ENCODE measurements around the gene JUNB.
A peak's percentile ranks its signal among the peaks of the same experiment; 100 is the strongest.

Gene JUNB

DNA sequence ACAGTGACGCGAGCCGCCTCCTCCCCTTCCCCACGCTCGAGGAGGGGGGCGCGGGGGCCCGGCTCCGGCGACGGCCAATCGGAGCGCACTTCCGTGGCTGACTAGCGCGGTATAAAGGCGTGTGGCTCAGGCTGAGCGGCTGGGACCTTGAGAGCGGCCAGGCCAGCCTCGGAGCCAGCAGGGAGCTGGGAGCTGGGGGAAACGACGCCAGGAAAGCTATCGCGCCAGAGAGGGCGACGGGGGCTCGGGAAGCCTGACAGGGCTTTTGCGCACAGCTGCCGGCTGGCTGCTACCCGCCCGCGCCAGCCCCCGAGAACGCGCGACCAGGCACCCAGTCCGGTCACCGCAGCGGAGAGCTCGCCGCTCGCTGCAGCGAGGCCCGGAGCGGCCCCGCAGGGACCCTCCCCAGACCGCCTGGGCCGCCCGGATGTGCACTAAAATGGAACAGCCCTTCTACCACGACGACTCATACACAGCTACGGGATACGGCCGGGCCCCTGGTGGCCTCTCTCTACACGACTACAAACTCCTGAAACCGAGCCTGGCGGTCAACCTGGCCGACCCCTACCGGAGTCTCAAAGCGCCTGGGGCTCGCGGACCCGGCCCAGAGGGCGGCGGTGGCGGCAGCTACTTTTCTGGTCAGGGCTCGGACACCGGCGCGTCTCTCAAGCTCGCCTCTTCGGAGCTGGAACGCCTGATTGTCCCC is at the start of gene JUNB:
JUNB (plus strand) TSS at position 142 of the 706 bp plus-strand sequence; CDS start at position 428, 286 bp downstream.
- H3K27me3 ChIP-seq (ENCODE audit: control insufficient read depth, insufficient read depth, low read length): peaks cover 31% of the 10 kb centered on the region
- no peak within 1 kb of the TSS for H3K27ac ChIP-seq (ENCODE audit: low read length)
- H3K9ac ChIP-seq (ENCODE audit: low read length): peak within 1 kb of the TSS; percentile 62
- no peaks in the 10 kb centered on the region for H3K36me3 ChIP-seq (ENCODE audit: control insufficient read depth, low read depth, low read length)
- peak within 1 kb of the TSS; percentile 72 for H3K4me3 ChIP-seq (ENCODE audit: low read length)
- no peaks in the 10 kb centered on the region for H3K9me3 ChIP-seq (ENCODE audit: control insufficient read depth, low read depth, low read length)
- H3K4me1 ChIP-seq (ENCODE audit: control insufficient read depth, low read depth, low read length): peaks cover 32% of the 10 kb centered on the region

DNA sequence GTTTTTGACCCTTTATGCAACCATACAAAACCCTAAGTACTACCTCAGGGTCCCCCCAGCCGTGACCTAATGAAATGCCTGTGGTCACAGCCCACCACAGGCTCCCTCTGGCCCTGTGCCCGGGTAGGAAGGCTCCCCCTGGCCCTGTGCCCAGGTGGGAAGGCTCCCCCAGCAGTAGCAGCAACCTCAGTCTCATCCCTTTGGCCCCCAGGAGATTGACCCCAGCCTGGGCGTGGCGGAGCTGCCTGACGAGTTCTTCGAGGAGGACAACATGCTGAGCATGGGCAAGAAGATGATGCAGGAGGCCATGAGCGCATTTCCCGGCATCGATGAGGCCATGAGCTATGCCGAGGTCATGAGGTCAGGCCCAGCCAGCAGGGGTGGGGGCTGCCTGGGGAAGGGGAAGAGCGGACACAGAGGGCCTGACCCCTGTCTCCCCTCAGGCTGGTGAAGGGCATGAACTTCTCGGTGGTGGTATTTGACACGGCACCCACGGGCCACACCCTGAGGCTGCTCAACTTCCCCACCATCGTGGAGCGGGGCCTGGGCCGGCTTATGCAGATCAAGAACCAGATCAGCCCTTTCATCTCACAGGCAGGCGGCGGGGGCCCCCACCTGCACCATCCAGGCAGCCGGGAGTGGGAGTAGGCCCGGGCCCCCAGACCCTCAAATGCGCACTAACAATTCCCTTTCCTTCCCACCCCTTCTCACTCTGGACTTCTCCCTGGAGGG is 46.0 kb upstream of the JUNB start:
- Histone ChIP-seq H3K9ac (ENCODE audit: low read length) (no peak overlapping the region), H3K27ac (ENCODE audit: low read length) (no peak overlapping the region), H3K4me3 (ENCODE audit: low read length) (no peak overlapping the region), H3K9me3 (ENCODE audit: control insufficient read depth, low read depth, low read length) (no peaks in the 10 kb centered on the region), H3K36me3 (ENCODE audit: control insufficient read depth, low read depth, low read length) (peaks cover 28% of the 10 kb centered on the region), H3K4me1 (ENCODE audit: control insufficient read depth, low read depth, low read length) (no peaks in the 10 kb centered on the region), H3K27me3 (ENCODE audit: control insufficient read depth, insufficient read depth, low read length) (peaks cover 9% of the 10 kb centered on the region)

DNA sequence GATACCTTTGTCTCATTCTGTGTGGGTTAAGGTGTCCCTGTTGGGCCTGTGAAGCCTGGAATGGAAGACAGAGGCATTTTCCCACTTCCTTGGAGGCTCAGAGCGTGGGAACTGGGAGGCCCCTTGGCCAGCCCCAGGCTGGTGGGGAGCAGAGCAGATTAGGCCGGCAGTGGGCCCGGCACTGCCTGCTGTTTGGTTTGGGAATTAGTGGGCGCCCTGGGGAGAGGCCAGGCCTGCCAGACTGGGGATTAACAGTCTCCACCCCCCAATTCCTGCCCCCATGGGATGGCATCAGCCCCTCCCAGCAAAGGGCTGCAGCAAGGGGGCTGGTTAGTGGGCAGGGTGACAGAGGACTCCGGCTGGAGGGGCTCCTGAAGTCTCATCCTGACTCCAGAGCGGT is 42.8 kb upstream of the JUNB start:
- Histone ChIP-seq H3K27ac (ENCODE audit: low read length) (no peak overlapping the region), H3K4me3 (ENCODE audit: low read length) (no peak overlapping the region), H3K36me3 (ENCODE audit: control insufficient read depth, low read depth, low read length) (peaks cover 28% of the 10 kb centered on the region), H3K27me3 (ENCODE audit: control insufficient read depth, insufficient read depth, low read length) (peaks cover 30% of the 10 kb centered on the region), H3K4me1 (ENCODE audit: control insufficient read depth, low read depth, low read length) (no peaks in the 10 kb centered on the region), H3K9ac (ENCODE audit: low read length) (no peak overlapping the region), H3K9me3 (ENCODE audit: control insufficient read depth, low read depth, low read length) (no peaks in the 10 kb centered on the region)

DNA sequence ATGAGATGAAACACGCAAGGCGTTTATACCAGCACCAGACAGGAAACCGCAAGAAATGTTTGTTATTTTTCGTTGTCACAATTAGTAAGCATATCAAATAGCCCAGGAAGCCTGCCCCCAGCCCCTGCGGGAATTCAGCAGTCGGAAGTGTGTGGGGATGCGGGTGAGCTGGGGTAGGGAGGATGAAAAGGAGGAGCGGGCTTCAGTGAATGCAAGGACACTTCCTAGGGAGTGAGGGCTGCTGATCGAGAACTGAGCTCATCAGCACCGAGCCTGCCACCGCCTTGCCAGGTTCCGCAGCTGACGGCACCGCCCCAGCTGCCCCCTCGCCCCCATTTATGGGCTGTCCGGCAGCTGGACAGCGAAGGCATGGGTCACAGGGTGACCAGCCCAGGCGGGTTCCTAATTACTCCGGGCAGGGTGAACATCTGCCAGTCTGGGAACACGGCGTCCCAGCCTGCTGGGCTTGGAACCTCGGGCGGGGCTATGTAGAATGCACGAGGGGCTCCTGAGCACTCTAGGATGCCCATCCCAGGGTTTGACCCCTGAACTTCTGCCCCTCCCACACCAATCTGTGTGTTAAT is 41.3 kb upstream of the JUNB start:
- Histone ChIP-seq H3K27ac (ENCODE audit: low read length) (no peak overlapping the region), H3K36me3 (ENCODE audit: control insufficient read depth, low read depth, low read length) (peaks cover 21% of the 10 kb centered on the region), H3K9me3 (ENCODE audit: control insufficient read depth, low read depth, low read length) (no peaks in the 10 kb centered on the region), H3K27me3 (ENCODE audit: control insufficient read depth, insufficient read depth, low read length) (peaks cover 30% of the 10 kb centered on the region), H3K4me3 (ENCODE audit: low read length) (no peak overlapping the region), H3K9ac (ENCODE audit: low read length) (no peak overlapping the region), H3K4me1 (ENCODE audit: control insufficient read depth, low read depth, low read length) (no peaks in the 10 kb centered on the region)

DNA sequence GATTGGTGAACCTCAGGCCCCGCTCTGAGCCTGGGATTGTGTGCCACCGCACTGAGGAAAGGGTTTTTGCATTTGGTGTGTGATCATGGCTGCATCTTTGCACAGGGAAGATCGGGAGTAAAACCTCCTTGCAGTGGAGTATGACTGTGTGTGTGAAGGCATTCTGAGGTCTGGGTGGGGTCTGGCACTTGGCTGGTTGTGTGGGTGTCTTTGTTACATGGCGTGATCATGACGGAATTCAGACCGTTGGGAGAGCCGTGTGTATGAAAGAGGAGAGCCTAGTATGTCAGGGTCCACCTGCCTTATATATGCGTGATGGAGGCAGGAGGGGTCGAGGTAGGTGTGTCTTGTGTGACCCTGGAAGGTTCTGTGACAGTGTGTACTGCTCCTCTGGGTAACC is 40.4 kb upstream of the JUNB start:
- Histone ChIP-seq H3K9me3 (ENCODE audit: control insufficient read depth, low read depth, low read length) (no peaks in the 10 kb centered on the region), H3K36me3 (ENCODE audit: control insufficient read depth, low read depth, low read length) (peaks cover 13% of the 10 kb centered on the region), H3K27me3 (ENCODE audit: control insufficient read depth, insufficient read depth, low read length) (peaks cover 30% of the 10 kb centered on the region), H3K9ac (ENCODE audit: low read length) (no peak overlapping the region), H3K4me1 (ENCODE audit: control insufficient read depth, low read depth, low read length) (no peaks in the 10 kb centered on the region), H3K27ac (ENCODE audit: low read length) (no peak overlapping the region), H3K4me3 (ENCODE audit: low read length) (no peak overlapping the region)

DNA sequence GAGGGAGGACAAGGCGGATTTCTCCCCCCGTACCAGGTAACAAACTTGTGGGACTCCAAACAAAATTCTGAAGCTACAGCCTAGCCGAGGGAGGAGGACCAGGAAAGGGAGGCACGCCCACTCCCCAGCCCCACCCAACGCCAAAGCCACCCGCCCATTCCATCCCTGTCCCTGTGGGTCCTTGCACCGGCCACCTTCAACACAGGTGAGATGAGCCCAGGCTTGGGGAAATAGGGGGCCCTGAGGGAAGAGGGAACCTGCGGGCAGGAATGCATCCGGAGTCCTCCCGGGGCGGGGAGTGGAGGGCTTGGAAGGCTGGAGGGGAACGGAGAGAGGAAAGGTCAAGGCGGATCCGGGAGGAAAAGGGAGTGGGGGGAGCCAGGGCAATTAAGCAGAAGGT is 39.7 kb upstream of the JUNB start, which contains the start of gene BEST2:
BEST2 (plus strand) TSS at position 157 of the 400 bp plus-strand sequence. CDS start 802 bp downstream, outside the sequence.
- Histone ChIP-seq H3K27ac (ENCODE audit: low read length) (no peak within 1 kb of the TSS), H3K36me3 (ENCODE audit: control insufficient read depth, low read depth, low read length) (peaks cover 11% of the 10 kb centered on the region), H3K4me3 (ENCODE audit: low read length) (peak within 1 kb of the TSS; percentile 53), H3K9me3 (ENCODE audit: control insufficient read depth, low read depth, low read length) (no peaks in the 10 kb centered on the region), H3K9ac (ENCODE audit: low read length) (no peak within 1 kb of the TSS), H3K27me3 (ENCODE audit: control insufficient read depth, insufficient read depth, low read length) (peaks cover 30% of the 10 kb centered on the region), H3K4me1 (ENCODE audit: control insufficient read depth, low read depth, low read length) (no peaks in the 10 kb centered on the region)

DNA sequence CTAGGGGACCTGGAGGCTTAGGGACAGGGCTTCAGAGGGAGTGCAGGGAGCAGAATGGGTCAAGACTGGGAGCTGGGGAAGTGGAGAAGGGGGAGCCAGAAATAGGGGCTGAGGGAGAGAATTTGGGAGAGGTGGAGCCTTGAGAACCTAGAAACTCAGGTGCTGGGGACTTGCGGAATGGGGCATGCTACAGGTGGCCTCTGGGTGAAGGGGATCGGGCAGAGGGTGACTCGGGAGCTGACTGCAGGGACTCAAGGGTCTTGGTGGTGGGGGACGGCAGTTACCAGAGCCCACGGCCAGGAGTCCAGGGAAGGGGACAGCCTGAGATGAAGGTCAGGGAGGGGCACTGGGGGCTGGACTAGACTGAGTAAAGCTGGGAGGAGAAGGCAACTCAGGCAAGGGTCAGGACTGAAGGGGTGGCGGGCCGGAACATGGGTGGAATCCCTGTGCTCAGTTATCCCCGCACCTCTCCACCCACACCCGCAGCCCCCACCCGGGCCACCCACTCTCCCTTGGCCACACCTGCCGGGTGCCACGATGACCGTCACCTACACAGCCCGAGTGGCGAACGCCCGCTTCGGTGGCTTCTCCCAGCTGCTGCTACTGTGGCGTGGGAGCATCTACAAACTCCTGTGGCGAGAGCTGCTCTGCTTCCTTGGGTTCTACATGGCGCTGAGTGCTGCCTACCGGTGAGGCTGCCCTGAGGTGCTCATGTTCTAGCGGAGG is 39.1 kb upstream of the JUNB start:
- H3K9me3 ChIP-seq (ENCODE audit: control insufficient read depth, low read depth, low read length): no peaks in the 10 kb centered on the region
- H3K36me3 ChIP-seq (ENCODE audit: control insufficient read depth, low read depth, low read length): peaks cover 8% of the 10 kb centered on the region
- peaks cover 30% of the 10 kb centered on the region for H3K27me3 ChIP-seq (ENCODE audit: control insufficient read depth, insufficient read depth, low read length)
- H3K4me3 ChIP-seq (ENCODE audit: low read length): peak overlapping the region; percentile 53
- no peak overlapping the region for H3K9ac ChIP-seq (ENCODE audit: low read length)
- no peaks in the 10 kb centered on the region for H3K4me1 ChIP-seq (ENCODE audit: control insufficient read depth, low read depth, low read length)
- no peak overlapping the region for H3K27ac ChIP-seq (ENCODE audit: low read length)

DNA sequence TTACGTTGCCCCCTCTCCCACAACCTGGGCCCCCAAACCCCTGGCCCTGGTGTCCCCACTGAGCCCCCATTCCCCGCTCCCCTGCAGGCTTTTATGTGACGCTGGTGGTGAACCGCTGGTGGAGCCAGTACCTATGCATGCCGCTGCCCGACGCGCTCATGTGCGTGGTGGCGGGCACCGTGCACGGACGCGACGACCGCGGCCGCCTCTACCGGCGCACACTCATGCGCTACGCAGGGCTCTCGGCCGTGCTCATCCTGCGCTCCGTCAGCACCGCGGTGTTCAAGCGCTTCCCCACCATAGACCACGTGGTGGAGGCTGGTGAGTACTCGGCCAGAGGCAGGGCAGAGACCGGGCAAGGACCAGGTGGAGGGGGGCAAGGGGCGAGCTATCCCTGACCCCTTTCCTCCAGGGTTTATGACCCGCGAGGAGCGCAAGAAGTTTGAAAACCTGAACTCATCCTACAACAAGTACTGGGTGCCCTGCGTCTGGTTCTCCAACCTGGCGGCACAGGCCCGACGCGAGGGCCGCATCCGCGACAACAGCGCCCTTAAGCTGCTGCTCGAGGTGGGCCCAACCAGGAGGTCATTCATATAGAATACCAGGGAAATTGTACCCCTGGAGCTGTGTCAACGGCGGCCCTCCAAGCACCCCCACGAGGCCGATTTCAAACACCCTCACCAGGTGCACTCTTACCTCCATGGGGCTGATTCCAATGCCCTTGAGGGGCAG is 36.7 kb upstream of the JUNB start:
- Histone ChIP-seq H3K4me1 (ENCODE audit: control insufficient read depth, low read depth, low read length) (no peaks in the 10 kb centered on the region), H3K27ac (ENCODE audit: low read length) (no peak overlapping the region), H3K9me3 (ENCODE audit: control insufficient read depth, low read depth, low read length) (no peaks in the 10 kb centered on the region), H3K36me3 (ENCODE audit: control insufficient read depth, low read depth, low read length) (no peaks in the 10 kb centered on the region), H3K4me3 (ENCODE audit: low read length) (no peak overlapping the region), H3K27me3 (ENCODE audit: control insufficient read depth, insufficient read depth, low read length) (peaks cover 29% of the 10 kb centered on the region), H3K9ac (ENCODE audit: low read length) (no peak overlapping the region)

DNA sequence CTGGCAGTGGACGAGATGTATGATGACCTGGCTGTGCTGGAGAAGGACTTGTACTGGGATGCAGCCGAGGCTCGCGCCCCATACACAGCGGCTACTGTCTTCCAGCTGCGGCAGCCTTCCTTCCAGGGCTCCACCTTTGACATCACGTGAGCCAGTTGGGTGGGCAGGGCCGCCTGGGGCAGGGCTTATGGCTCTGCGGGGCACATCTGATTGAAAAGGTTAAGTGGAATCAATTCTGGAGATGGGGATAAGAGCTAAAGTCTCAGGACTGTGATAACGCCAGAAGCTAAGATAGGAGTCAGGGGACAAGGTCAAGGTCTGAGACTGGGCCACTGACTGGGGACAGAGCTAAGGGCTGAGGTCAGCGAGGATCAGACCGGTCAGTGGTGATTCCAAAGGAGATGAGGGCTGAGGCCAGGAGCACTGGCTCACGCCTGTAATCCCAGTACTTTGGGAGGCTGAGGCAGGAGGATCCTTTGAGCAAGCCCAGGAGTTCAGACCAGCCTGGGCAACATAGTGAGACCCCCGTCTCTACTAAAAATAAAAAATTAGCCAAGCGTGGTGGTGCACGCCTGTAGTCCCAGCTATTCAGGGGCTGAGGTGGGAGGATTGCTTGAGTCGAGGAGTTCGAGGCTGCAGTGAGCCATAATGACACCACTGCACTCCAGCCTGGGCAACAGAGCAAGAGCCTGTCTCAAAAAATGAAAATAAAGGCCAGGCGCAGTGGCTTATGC is 35.0 kb upstream of the JUNB start:
- no peaks in the 10 kb centered on the region for H3K4me1 ChIP-seq (ENCODE audit: control insufficient read depth, low read depth, low read length)
- H3K27ac ChIP-seq (ENCODE audit: low read length): no peak overlapping the region
- no peaks in the 10 kb centered on the region for H3K9me3 ChIP-seq (ENCODE audit: control insufficient read depth, low read depth, low read length)
- H3K27me3 ChIP-seq (ENCODE audit: control insufficient read depth, insufficient read depth, low read length): peaks cover 12% of the 10 kb centered on the region
- no peak overlapping the region for H3K4me3 ChIP-seq (ENCODE audit: low read length)
- no peak overlapping the region for H3K9ac ChIP-seq (ENCODE audit: low read length)
- H3K36me3 ChIP-seq (ENCODE audit: control insufficient read depth, low read depth, low read length): no peaks in the 10 kb centered on the region

DNA sequence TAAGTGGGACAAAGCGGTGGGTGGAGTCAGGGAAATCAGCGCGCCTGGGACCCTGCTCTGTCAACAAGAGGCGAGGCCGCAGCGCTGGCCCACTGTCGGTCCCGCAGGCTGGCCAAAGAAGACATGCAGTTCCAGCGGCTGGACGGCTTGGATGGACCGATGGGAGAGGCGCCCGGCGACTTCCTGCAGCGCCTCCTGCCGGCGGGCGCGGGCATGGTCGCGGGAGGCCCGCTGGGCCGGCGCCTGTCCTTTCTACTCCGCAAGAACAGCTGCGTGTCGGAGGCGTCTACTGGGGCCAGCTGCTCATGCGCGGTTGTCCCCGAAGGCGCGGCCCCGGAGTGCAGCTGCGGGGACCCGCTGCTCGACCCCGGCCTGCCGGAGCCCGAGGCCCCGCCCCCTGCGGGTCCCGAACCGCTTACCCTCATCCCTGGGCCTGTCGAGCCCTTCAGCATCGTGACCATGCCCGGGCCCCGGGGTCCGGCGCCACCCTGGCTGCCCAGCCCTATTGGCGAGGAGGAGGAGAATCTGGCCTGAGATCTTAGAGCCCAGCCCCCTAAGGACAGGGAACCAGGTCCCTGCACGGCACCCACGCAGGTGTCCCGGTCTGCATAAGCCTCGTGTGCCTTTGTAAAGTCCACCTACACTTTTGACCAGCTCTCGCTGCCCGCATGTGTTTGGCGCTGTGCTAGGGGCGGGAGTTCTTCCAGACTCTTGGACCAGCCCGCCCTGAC is 33.6 kb upstream of the JUNB start:
- H3K9me3 ChIP-seq (ENCODE audit: control insufficient read depth, low read depth, low read length): no peaks in the 10 kb centered on the region
- H3K27ac ChIP-seq (ENCODE audit: low read length): no peak overlapping the region
- H3K4me1 ChIP-seq (ENCODE audit: control insufficient read depth, low read depth, low read length): no peaks in the 10 kb centered on the region
- H3K9ac ChIP-seq (ENCODE audit: low read length): no peak overlapping the region
- H3K27me3 ChIP-seq (ENCODE audit: control insufficient read depth, insufficient read depth, low read length): no peaks in the 10 kb centered on the region
- peak overlapping the region; percentile 42 for H3K4me3 ChIP-seq (ENCODE audit: low read length)
- no peaks in the 10 kb centered on the region for H3K36me3 ChIP-seq (ENCODE audit: control insufficient read depth, low read depth, low read length)
